HG03378 (cell line): ENCODE results near the gene TNKS1BP1.

Experiments used
- ATAC-seq: cut with Tn5 transposase; IDR thresholded peaks from one replicate; pipeline ENCODE4 v1.9.1; 2021; ENCODE audit warnings: mild to moderate bottlenecking, moderate library complexity; ENCODE audit not compliant: unreplicated experiment

TNKS1BP1 gene

GRCh38 chr11:57262157-57262556, 62.6 kb downstream of the TNKS1BP1 start:
- no peak for ATAC-seq

GRCh38 chr11:57260937-57261783, 63.6 kb downstream of the TNKS1BP1 start:
- ATAC-seq = no peak

- ATAC-seq = no peak
Measured at GRCh38 chr11:57256119-57256518, 68.6 kb downstream of the TNKS1BP1 start.

DNA sequence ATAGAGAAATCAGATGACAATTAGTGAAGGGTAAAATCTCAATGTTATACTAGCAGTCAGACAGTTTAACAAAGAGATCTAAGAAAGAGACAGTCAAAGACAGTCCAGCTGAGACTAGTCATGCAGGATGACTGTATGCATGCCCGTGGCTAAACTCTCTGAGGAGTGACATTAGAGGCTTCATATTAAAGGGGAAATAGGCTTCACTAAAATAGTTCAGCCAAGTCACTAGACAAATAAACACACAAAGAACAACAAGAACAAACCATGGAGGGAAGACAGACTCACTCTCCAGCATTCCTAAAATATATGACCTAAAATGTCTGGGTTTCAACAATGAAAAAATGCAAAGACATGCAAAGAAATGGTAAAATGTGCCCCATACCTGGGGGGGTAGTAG, 69.1 kb downstream of the TNKS1BP1 start:
- no peak for ATAC-seq

DNA sequence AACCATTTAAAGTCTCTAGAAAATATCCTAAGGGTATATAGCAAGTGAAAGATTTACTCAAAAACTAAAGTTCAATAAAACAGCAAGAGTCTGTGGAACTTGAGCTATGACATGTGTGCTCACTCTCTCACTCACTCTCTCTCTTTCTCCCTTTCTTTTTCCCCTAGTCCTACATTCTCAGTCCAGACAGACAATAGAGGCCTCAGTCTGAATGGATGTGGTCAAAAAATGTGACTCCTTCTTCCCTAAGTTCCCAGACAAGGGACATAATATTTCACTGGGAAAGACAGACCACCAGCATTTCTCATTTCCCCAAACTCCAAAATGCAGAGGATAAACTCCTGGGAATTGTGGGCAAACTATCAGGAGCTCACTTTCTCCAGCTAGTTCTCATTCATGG, 70.1 kb downstream of the TNKS1BP1 start:
- ATAC-seq = no peak

- no peak for ATAC-seq
Measured at GRCh38 chr11:57251491-57252104, 73.2 kb downstream of the TNKS1BP1 start.

GRCh38 chr11:57251037-57251436, 73.7 kb downstream of the TNKS1BP1 start:
- ATAC-seq = no peak
